GM21723 (cell line): Measurements from ENCODE around the gene DIAPH3.

Source experiments
- ATAC-seq: cut with Tn5 transposase; IDR thresholded peaks from one replicate; pipeline ENCODE4 v1.9.1; 2021; ENCODE audit warnings: mild to moderate bottlenecking, moderate library complexity; ENCODE audit not compliant: unreplicated experiment

Gene DIAPH3

DNA sequence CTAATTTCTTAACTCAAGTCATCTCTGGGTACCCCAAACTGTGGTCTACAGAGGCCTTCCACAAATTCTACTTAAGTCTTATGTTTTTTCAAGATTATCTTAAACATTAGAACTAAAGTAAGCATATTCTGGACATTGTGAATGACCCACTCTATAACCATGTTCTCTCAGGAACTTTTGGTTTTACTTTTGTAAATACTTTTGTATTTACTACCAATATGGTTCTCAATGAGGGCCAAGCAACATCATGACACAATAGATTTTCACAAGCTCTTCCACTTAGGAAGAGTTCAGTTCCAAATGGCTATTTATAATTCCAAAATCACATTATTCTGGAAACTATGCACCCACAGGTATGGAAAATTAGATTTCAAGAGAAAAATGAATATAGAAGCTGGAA lies 10.8 kb downstream of the DIAPH3 start:
- ATAC-seq = no peak

DNA sequence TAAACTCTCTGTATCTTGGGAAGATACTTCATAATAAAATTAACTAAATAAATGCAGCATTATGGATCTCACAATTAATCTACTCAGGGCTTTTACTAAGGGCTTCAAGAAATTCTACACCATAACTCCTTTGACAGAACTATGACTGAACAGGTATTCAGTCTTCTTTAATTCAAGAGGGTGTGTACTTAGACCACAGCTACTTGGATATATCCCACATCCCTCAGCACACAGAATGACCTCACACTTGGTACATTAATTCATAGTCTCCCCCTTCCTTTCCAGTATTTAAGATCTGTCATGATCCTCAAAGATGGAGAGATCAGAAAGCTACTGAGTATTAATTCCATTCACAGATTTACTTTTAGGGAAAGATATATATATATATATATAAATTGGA lies 11.6 kb downstream of the DIAPH3 start:
- no peak for ATAC-seq

DNA sequence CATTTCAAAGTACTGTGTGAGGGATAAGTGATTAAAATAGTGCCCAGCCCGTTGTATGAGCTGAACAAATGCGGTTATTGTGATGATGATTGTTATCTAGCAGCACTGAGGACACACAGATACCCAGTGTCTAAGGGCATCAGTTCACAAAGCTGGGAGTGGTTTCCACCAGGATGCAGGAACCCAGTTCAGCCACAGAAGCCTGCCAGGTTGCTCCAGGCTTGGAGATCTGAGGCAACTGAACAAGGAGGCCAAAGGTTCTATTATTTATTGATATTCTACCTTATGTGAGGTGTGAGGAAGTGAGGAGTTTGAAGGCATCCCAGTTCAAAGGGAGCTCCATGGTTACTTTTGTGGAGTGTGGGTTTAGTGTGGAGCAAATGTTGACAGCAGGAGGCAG lies 13.2 kb downstream of the DIAPH3 start:
- no peak for ATAC-seq

DNA sequence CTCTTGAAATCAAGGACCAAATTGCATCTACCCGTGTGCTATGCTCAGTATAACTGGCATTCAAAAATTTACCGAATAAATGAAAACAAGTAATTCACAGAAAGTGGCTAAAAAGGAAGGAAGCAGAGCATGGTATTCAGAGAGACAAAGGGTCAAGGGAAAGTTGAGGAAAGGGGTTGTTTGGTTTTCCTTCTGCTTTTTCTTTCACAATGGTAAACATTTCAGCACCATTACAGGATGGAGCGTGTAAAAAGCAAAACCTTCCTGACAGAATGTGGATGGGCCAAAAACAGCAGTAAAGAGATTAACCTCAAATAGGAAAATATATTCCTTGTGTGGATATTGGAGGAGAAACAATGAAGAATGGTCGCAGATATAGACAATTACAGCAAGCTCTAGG lies 14.8 kb downstream of the DIAPH3 start:
- no peak for ATAC-seq

DNA sequence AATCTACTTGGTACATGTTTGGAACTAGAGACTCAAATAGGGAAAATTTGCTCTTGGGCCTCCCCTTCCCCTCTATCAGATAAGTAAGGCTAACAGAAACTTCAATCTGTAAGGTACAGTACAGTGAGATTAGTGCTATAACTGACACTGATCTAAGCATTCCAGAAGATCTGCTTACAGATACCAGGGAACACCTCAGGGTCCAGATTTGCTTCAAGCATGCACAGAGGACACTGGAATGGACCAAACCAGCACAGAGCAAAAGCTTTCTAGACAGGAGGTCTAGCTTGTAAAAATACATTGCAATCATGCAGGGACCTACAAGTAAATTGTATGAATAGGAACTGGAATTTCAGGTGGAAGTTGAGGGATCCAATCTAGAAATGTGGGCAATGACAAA lies 16.4 kb downstream of the DIAPH3 start:
- no peak for ATAC-seq

DNA sequence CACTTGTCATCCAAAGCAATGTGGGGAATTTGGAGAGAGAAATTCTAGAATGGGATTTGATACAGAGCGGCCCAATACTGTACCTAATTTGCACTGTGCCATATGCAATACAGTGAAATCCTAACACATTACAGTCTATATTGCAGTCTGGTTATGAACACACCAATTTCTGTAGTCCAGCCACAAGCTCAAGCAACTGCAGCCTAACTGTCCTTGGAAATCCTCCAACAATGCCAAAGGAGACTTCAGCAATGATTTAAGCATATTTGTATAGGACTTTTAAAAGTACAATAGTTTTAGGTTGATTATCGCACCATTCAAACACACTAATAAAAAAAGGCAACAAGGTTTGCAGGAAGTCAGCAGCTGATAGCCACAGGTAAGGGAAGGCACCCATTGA lies 17.3 kb downstream of the DIAPH3 start:
- ATAC-seq = no peak

DNA sequence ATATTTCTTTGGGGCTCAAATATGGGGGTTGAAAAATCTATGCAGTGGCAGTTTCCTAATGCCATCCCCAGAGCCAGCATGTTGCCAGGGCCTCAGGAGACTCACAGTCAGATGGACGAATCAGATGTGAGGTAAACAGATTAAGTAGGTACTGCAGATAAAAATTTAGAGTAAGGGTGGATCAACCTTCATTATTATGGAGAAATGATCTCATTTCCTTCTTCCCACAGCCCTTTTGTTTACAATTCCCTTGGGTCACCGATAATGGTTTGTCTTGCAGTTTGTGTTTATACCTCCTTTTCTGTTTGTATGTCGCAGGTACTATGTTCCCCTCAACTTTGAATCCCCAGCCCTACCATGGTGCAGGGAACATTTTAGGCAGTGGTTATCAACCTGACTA lies 20.0 kb downstream of the DIAPH3 start:
- ATAC-seq = no peak

DNA sequence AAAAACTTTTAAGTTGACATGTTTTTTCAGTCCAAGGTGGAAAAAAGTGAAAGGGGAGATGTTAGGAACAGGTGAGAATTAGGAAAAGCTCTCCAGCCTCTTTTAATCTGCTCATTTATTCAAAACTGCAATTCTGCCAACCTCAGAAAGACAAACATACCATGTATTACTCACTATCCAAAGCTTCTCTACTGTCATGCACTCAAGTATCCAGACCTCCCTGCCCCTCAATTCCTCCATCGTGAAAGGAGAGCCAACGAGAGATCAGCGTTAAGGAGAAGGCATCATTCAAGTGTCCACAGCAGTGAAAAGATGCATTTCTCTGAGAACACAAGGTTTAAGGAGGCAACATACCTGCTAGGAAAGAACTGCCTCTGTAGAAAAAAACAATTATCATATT lies 24.5 kb downstream of the DIAPH3 start:
- ATAC-seq = no peak

DNA sequence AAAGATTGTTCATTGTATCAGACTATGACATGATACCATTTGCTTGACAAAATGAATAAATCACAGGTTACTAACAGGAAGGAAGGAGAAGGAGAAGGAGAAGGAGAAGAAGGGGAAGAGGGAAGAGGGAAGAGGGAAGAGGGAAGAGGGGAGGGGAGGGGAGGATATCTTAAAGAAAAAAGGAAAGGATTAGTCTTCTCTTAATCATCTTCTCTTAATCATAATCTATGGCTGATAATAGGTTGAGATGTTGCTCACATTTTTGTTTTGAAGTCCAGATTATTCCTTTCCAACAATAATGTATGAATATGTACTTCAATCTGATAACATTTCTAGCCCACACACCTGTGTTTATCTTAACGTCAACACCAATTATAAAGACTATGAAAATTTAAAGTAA lies 25.1 kb downstream of the DIAPH3 start:
- no peak for ATAC-seq

DNA sequence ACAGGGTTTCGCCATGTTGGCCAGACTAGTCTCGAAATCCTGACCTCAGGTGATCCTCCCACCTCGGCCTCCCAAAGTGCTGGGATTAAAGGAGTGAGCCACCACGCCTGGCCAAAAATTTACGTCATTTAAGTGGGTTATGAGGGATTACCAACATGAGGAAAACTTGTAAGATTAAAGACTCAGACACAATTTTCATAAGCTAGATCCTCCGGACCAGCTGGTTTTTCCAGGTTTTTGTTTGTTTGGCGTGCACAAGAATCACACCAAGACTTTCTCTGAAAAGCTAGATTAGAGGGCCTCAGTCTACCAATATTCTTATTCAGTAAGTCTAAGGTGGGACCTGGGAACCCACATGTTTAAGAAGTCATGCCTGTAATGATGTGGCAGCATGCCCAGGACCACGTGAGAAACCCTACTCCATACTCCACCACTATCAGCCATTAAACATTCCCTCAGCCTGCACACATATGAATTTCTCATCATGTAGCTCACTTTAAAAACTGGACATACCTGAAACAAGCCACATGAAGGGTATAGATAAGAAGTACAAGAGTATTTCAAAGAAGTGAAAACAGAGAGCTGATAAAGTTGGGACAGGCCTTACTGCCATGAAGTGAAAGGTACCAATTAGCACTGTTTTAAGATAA lies 25.7 kb downstream of the DIAPH3 start:
- ATAC-seq = no peak

DNA sequence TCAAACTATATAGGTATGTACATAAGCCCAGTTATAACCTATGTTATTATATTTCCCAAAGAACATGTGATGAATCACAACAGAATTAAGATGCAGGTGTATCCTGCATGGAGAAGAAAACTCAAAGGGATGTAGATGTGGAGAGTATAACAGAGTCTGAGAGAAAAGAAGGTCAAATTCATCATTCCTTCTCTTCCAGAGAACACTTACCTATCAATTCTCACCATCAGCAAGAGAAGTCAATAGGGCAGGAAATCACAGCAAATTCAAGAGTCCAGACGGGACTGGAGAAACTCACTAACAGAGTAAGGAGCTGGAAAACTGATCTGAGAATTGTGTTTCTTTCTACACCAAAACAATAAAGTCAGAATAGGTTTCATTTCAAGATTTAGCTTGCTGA lies 28.4 kb downstream of the DIAPH3 start:
- ATAC-seq = no peak

DNA sequence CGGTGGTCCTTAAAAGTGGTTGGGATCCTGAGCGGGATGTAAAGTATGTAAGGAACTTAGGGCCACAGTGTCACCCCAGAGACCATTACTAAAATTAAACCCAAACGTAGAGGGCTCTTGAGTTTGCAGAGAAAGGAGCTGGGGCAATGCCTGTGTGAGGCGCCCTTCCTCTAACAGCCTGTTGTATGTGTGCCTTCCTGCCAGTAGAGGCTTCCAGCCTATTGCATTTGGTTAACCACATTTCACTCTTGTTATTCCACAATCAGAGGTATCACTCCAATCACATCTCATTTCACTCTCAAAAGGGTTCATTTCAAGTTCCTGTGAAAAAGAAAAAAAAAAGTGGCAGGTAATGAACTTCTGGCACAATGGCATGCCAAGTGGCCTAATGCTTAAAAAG lies 29.4 kb downstream of the DIAPH3 start:
- no peak for ATAC-seq

DNA sequence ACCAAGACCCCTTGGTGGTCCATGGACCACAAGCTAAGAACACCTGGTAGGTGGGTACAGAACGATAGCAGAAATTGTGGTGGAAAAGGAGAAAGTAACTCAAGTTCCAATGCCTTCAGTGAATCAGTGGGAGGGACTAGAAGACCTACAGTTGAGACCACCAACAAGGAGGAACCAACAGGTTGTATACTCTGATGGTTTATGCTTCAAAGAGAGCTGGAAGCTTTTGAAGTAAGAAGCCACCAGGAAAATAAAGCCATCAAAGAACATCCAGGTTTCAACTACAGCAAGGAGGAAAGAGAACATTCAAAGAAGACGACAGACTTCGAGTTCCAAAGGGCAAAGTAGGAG lies 42.4 kb downstream of the DIAPH3 start:
- no peak for ATAC-seq

DNA sequence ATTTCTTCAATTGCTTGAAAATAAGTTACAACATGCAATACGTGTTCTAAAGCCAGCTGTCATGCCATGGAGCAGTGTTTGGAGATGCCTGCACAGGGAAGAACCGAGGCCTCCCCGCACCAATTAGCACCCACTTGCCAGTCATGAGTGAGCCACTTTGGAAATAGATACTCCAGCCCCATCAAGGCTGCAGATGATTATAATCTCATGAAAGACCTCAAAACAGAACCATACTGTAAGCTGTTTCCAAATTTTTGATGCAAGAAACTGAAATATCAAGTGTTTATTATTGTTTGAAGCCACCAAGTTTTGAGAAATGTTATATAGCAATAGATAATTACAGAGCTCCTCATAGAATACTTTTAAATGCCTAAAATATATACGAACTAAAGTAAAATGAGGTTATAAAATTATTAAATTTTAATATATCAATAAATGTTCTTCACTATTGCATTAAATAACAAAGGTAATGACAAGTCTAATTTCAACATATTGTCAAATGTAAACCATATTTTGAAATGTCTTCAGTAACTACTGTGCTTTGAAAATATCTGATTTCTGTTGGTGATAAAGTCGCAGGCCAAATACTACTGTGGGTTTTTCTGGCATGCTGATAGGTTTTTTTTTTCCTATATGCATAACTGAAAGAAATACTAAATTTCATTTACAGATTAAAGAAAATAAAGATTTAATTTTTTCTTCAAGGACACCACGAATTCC lies 43.0 kb downstream of the DIAPH3 start:
- no peak for ATAC-seq

DNA sequence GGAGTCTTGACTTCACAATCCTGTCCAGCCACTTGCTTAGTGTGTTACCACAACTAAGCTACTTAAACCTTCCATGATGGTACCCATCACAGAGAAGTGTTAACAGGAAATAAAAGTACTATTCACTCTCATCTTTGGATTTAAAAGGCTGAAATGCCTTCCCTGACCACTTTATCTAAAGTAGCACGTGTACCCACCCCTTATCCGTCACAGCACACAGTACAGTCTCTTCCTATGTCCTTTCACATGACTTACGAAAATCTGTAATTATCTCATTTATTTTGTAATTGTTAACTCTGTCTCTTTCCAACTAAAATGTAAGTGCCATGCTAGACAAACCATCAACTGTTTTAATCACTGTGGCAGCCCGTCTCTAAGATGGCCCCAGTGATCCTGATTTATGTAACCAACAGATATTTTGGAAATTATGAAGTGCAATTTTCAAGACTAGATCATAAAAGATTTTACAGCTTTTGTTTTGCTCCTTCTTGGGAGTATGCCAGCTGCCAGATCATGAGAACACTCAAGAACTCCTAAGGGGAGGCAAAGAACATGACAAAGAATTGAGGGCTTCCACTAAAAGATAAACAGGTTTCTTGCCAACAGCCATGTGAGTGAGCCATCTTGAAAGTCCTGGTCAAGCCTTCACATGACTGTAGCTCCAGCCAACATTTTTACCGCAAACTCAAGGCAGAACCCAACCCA lies 44.9 kb downstream of the DIAPH3 start:
- ATAC-seq = no peak

DNA sequence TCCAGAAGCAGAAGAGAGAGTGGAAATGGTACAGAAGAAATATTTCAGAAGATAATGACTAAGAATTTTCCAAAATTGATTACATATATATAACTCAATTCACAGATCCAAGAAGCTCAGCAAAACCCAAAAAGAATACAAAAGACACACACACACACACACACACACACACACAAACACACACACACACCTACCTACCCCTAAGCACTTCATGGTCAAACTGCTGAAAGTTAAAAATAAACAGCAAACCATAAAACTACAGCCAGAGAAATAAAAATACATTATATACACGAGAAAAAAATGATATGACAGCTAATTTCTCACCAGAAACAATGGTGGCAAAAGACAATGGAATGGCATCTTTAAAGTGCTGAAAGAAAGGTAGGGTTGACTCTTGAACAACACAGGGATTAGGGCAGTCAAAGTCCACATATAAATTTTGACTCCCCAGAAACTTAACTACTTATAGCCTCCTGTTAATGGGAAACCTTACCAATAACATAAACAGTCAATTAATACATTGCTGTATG lies 49.2 kb downstream of the DIAPH3 start:
- no peak for ATAC-seq

DNA sequence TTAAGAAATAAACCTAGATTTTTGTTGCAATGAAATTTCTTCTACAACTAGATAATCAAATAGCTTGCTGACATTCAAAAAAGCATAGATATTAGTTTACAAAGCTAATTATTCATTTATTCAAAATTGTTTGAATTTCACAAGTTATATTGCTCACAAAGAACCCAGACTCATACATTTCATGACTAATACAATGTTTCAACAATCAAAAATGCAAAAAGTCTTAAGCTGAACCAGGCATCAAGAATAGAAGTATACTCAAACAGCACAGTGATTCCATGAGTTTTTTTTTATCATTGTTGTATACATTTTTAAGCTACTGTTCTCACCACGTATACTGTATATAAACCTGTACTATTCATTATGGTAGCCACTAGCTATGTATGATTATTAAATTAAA lies 51.0 kb downstream of the DIAPH3 start:
- no peak for ATAC-seq

DNA sequence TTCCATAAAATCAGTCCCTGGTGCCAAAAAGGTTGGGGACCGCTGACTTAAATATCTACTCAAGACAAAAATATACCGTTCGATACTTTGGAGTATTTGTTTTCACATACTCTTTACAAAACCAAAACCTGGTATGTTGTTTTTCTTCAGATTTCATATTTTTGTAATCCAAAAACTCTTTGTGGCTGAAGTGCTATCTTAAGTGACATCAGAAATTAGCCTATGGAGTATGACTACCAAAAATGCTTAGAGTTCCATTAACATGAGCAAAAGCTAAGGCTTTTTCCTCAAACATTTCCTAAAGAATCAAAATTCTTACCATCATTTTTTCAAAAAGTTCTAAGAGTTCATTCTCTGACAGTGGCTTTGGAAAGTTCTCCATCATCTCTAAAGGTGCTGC lies 52.0 kb downstream of the DIAPH3 start:
- ATAC-seq = no peak

DNA sequence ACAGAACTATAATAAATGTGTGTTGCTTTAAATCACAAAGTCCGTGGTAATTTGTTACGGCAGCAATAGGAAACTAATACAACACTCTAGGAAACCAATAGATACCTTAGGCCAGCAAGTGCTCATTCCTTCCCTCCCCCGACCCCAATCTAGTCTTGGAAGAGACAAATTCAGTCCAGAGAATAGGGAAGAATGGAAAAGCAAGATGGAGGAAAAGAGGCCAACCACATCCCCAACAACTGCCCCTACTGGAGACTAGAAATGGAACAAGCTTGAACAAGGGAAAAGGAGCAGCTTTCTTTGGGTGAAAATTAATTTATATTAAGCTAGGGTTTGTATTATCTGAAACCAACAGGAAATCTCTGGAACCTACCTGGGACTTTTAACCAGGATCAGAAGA lies 54.4 kb downstream of the DIAPH3 start:
- ATAC-seq = no peak

DNA sequence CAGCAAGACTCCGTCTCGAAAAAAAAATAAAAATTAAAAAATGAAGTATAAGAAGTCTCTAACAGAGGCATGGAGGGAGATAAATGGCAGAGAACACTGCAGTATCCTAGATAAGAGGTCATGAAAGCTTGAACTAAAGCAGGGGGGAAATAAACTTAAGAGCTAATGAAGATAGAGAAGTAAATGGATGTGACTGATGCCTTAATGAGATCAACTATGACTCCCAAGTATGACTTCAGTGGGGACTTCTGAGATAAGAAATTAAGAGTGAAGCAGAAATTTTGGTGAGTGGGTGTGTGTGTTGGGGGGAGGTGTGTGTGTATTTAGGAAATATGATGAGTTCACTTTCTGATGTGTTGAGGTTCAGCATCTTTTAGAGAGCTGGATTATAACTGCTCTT lies 55.1 kb downstream of the DIAPH3 start:
- no peak for ATAC-seq

DNA sequence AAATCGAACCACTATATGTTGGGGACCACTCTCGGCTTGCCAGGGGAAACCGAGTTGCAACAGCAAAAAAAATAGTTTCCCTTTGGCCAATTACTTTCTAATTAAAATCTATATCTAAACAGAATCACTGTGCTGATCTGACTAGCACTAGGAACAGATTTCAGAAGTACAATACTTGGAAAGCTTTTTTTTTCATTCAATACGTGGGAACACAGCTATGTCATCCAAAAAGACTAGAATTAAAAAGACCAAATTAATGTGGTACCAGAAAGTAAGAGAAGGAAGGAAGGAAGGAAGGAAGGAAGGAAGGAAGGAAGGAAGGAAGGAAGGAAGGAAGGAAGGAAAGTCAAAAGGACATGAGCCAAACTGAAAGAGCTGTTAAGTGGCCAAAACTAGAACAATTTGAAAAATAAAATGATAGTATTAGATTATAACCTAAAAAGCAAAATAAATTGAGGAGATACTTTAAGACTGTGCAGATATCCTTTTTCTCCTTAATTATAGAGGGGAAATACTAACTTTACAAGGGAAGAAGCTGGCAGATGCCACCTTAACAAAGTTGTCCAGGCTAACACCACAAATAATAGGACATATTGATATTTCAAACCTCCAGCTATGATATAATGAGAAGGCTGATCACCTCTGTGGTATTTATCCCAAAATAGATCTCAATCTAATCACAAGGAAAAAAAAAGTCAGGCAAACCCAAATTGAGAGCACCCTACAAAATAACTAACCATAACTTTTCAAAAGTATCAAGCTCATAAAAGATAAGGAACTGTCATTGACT lies 63.9 kb downstream of the DIAPH3 start:
- ATAC-seq = no peak
